ENCODE measurements around the gene HOTAIR. TPM values are rescaled to one million over a fixed set of nuclear protein-coding genes. Genes with fewer than 3 reads are reported as not detected.

Gene HOTAIR
- total RNA-seq, 1 experiment from 2014 or later = 5.5 TPM

GRCh38 chr12:53964315-53964713 lies 10.4 kb downstream of the HOTAIR start:
- POLR2A ChIA-PET (ENCODE audit: low non-redundant PET) = no interaction called here
- no peaks in the 10 kb centered on the region for H3K27me3 ChIP-seq (replicated peaks; ENCODE audit: insufficient read depth, low read depth, low read length, poor library complexity)

GRCh38 chr12:53963434-53964314 lies 11.1 kb downstream of the HOTAIR start:
- no TSS peak for BruUV-seq (replicated peaks)
- no peak overlapping the region for H3K27ac ChIP-seq (ENCODE audit: low read depth, low read length, poor library complexity, severe bottlenecking)

More at GRCh38 chr12:53964315-53964713, 10.4 kb downstream of the HOTAIR start:
- Histone ChIP-seq H3K36me3 (ENCODE audit: insufficient read depth, low read length, poor library complexity, severe bottlenecking) (no peaks in the 10 kb centered on the region), H3K4me1 (ENCODE audit: insufficient read depth, low read length, poor library complexity, severe bottlenecking) (peaks cover 24% of the 10 kb centered on the region), H3K4me3 (ENCODE audit: low read depth, low read length, poor library complexity, severe bottlenecking) (no peak overlapping the region), H3K9me3 (ENCODE audit: low read depth, low read length, poor library complexity, severe bottlenecking) (no peaks in the 10 kb centered on the region), H3K27ac (ENCODE audit: low read depth, low read length, poor library complexity, severe bottlenecking) (no peak overlapping the region)
- TF ChIP-seq EZH2 (IDR thresholded peaks at IDR 0.05; ENCODE audit: borderline replicate concordance, low read depth, low read length, poor library complexity, severe bottlenecking) (no peak), CTCF (conservative IDR thresholded peaks at IDR 0.05; ENCODE audit: low read depth, low read length) (no peak)
- CTCF ChIA-PET = no interaction called here
- no TSS peak for BruUV-seq (replicated peaks)
- no peak for DNase-seq (ENCODE audit: low spot score)
- intact Hi-C loops (cut with micrococcal nuclease; ENCODE audit: unreplicated experiment) = no loop called here

GRCh38 chr12:53963005-53963404 lies 11.7 kb downstream of the HOTAIR start:
- peaks cover 17% of the 10 kb centered on the region for H3K4me1 ChIP-seq (ENCODE audit: insufficient read depth, low read length, poor library complexity, severe bottlenecking)
- CTCF ChIA-PET = no interaction called here

More at GRCh38 chr12:53963434-53964314, 11.1 kb downstream of the HOTAIR start:
- DNase-seq (ENCODE audit: low spot score) = no peak
- no peak for TF ChIP-seq CTCF (conservative IDR thresholded peaks at IDR 0.05; ENCODE audit: low read depth, low read length)
- no peak for TF ChIP-seq EZH2 (IDR thresholded peaks at IDR 0.05; ENCODE audit: borderline replicate concordance, low read depth, low read length, poor library complexity, severe bottlenecking)
- Histone ChIP-seq H3K27me3 (replicated peaks; ENCODE audit: insufficient read depth, low read depth, low read length, poor library complexity) (no peaks in the 10 kb centered on the region), H3K36me3 (ENCODE audit: insufficient read depth, low read length, poor library complexity, severe bottlenecking) (no peaks in the 10 kb centered on the region), H3K4me1 (ENCODE audit: insufficient read depth, low read length, poor library complexity, severe bottlenecking) (peaks cover 23% of the 10 kb centered on the region), H3K4me3 (ENCODE audit: low read depth, low read length, poor library complexity, severe bottlenecking) (no peak overlapping the region), H3K9me3 (ENCODE audit: low read depth, low read length, poor library complexity, severe bottlenecking) (no peaks in the 10 kb centered on the region)
- ChIA-PET CTCF (no interaction called here), POLR2A (ENCODE audit: low non-redundant PET) (no interaction called here)
- intact Hi-C loops (cut with micrococcal nuclease; ENCODE audit: unreplicated experiment) = no loop called here

More at GRCh38 chr12:53963005-53963404, 11.7 kb downstream of the HOTAIR start:
- TF ChIP-seq EZH2 (IDR thresholded peaks at IDR 0.05; ENCODE audit: borderline replicate concordance, low read depth, low read length, poor library complexity, severe bottlenecking) = no peak
- no peak for TF ChIP-seq CTCF (conservative IDR thresholded peaks at IDR 0.05; ENCODE audit: low read depth, low read length)
- intact Hi-C loops (cut with micrococcal nuclease; ENCODE audit: unreplicated experiment) = no loop called here
- no peaks in the 10 kb centered on the region for H3K9me3 ChIP-seq (ENCODE audit: low read depth, low read length, poor library complexity, severe bottlenecking)
- H3K27ac ChIP-seq (ENCODE audit: low read depth, low read length, poor library complexity, severe bottlenecking) = no peak overlapping the region
- H3K4me3 ChIP-seq (ENCODE audit: low read depth, low read length, poor library complexity, severe bottlenecking) = no peak overlapping the region
- H3K36me3 ChIP-seq (ENCODE audit: insufficient read depth, low read length, poor library complexity, severe bottlenecking) = no peaks in the 10 kb centered on the region
- H3K27me3 ChIP-seq (replicated peaks; ENCODE audit: insufficient read depth, low read depth, low read length, poor library complexity) = no peaks in the 10 kb centered on the region
- DNase-seq (ENCODE audit: low spot score) = no peak
- POLR2A ChIA-PET (ENCODE audit: low non-redundant PET) = no interaction called here
- BruUV-seq (replicated peaks) = no TSS peak
